ENCODE data around the gene DNAH17. TPM values are rescaled to one million over a fixed set of nuclear protein-coding genes. Genes with fewer than 3 reads are reported as not detected.
A peak's percentile ranks its signal among the peaks of the same experiment; 100 is the strongest.

Gene DNAH17
- total and polyA plus RNA-seq, 2 of the 13 experiments (the other 11 are each of a cell fraction or from before 2014, with no cell fraction given) = 0.86 to 1.6 TPM

- TF ChIP-seq ZBED4 (CRISPR knock-in tag; IDR thresholded peaks at IDR 0.05; ENCODE audit: borderline replicate concordance) = peak; percentile 75; the same call in 1 of the 2 replicates
- TF ChIP-seq NFE2L1 (CRISPR knock-in tag; IDR thresholded peaks at IDR 0.05; ENCODE audit: borderline replicate concordance) = no peak
- TF ChIP-seq ZBTB8A (CRISPR knock-in tag; IDR thresholded peaks at IDR 0.05; ENCODE audit: borderline replicate concordance, low read depth) = no peak
- TF ChIP-seq POGZ (CRISPR knock-in tag; IDR thresholded peaks at IDR 0.05) = 0 out of 2 replicates have a peak, but pooled peaks have one; percentile 21
- TF ChIP-seq NCOA5 (CRISPR knock-in tag; IDR thresholded peaks at IDR 0.05) = no peak
- no peak for TF ChIP-seq MBD4 (IDR thresholded peaks at IDR 0.05; ENCODE audit: borderline replicate concordance, low read length)
- no peak for TF ChIP-seq PHF5A (CRISPR knock-in tag; IDR thresholded peaks at IDR 0.05; ENCODE audit: low read depth, unreplicated experiment)
- TF ChIP-seq MBNL3 (CRISPR knock-in tag; conservative IDR thresholded peaks at IDR 0.05) = no peak
- TF ChIP-seq PAXIP1 (CRISPR knock-in tag; conservative IDR thresholded peaks at IDR 0.05) = peak; percentile 35; the same call in 1 of the 2 replicates
- no peak for TF ChIP-seq MAZ (IDR thresholded peaks at IDR 0.05; ENCODE audit: borderline replicate concordance, low read depth, low read length)
- TF ChIP-seq MAZ (CRISPR knock-in tag; IDR thresholded peaks at IDR 0.05; ENCODE audit: low read depth) = no peak
- no peak for TF ChIP-seq ERF (CRISPR knock-in tag; IDR thresholded peaks at IDR 0.05)
- TF ChIP-seq ZC3H13 (CRISPR knock-in tag; IDR thresholded peaks at IDR 0.05) = no peak
- TF ChIP-seq REPIN1 (CRISPR knock-in tag; IDR thresholded peaks at IDR 0.05; ENCODE audit: borderline replicate concordance, low read depth) = no peak
- TF ChIP-seq SCMH1 (CRISPR knock-in tag; IDR thresholded peaks at IDR 0.05; ENCODE audit: borderline replicate concordance) = no peak
- TF ChIP-seq HNRNPUL1 (IDR thresholded peaks at IDR 0.05; ENCODE audit: low read depth, low read length) = no peak
- no peak for TF ChIP-seq ESRRA (CRISPR knock-in tag; IDR thresholded peaks at IDR 0.05; ENCODE audit: low read depth)
These were observed 180.5 kb downstream of the DNAH17 start (continued) for GRCh38 chr17:78396441-78397337.

All from HepG2 (cell line).